ENCODE measurements around the gene P2RX4. TPM values are rescaled to one million over a fixed set of nuclear protein-coding genes. Genes with fewer than 3 reads are reported as not detected.
"Not testable (repeated sequence)": the region's sequence is repeated elsewhere in the genome, so short reads cannot be mapped to it uniquely, and the experiment has no call there.

The P2RX4 gene
- total and polyA plus RNA-seq, 4 experiments from 2014 or later, result 35.4 to 66.0 (median 52.7) TPM

- Histone ChIP-seq H3K36me3 (ENCODE audit: insufficient read depth, low read length) (no peaks in the 10 kb centered on the region), H3K4me1 (ENCODE audit: insufficient read depth, low read length) (no peaks in the 10 kb centered on the region), H3K4me3 (ENCODE audit: low read length in 2 of 2) (no peak overlapping the region), H3K9me3 (ENCODE audit: control insufficient read depth in 1 of 2, low read length in 2 of 2) (no peaks in the 10 kb centered on the region), H3K27ac (ENCODE audit: low read depth, low read length) (no peak overlapping the region), H3K27me3 (ENCODE audit: insufficient read depth, low read length) (no peaks in the 10 kb centered on the region)
- CTCF ChIA-PET (ENCODE audit: partially characterized antibody), result no interaction called here
- POLR2A ChIA-PET (ENCODE audit: partially characterized antibody), result no interaction called here
- Mint-ChIP-seq H3K4me1 (peaks cover 0 to 6% (median 5%) of the 10 kb centered on the region in 4 donors), H3K27me3 (no peaks in the 10 kb centered on the region), H3K9me3 (peaks cover 0 to 1% (median 0%) of the 10 kb centered on the region in 8 donors), H3K36me3 (no peaks in the 10 kb centered on the region), H3K4me3 (no peak overlapping the region), H3K27ac (no peak overlapping the region)
- intact Hi-C loops (cut with micrococcal nuclease), result no loop called here
- no peak for DNase-seq
Measured at GRCh38 chr12:121203482-121203881, 6.4 kb upstream of the P2RX4 start.

DNA sequence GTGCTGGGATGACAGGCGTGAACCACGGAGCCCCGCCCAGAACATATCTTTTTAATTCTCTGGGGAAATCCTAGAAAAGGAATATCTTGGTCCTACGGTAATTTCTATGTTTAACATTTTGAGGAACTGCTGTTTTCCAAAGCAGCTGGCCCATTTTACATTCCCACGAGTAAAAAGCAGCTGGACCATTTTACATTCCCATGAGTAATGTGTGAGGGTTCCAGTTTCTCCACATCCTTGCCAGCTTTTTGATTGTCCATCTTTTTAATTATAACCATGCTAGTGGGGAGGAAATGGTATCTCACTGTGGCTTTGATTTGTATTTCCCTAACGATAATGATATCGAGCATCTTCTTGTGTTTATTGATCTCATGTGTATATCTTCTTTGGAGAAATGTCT lies 4.4 kb upstream of the P2RX4 start:
- DNase-seq, result no peak
- H3K27me3 Mint-ChIP-seq, result no peaks in the 10 kb centered on the region
- H3K4me1 Mint-ChIP-seq, result peaks cover 2 to 13% (median 7%) of the 10 kb centered on the region in 4 donors
- ChIA-PET POLR2A (ENCODE audit: partially characterized antibody) (interaction anchor here (1.1 kb wide), 1 partner anchor 19 kb away, joined by 3 read pairs; no protein-coding TSS in a partner anchor), CTCF (ENCODE audit: partially characterized antibody) (no interaction called here)
- Histone ChIP-seq H3K4me1 (ENCODE audit: insufficient read depth, low read length) (peaks cover 9% of the 10 kb centered on the region), H3K9me3 (ENCODE audit: control insufficient read depth in 1 of 2, low read length in 2 of 2) (no peaks in the 10 kb centered on the region), H3K36me3 (ENCODE audit: insufficient read depth, low read length) (no peaks in the 10 kb centered on the region), H3K27ac (ENCODE audit: low read depth, low read length) (no peak overlapping the region), H3K27me3 (ENCODE audit: insufficient read depth, low read length) (no peaks in the 10 kb centered on the region), H3K4me3 (ENCODE audit: low read length in 2 of 2) (no peak overlapping the region)
- intact Hi-C loops (cut with micrococcal nuclease), result no loop called here
- H3K27ac Mint-ChIP-seq, result no peak overlapping the region
- no peak overlapping the region for H3K4me3 Mint-ChIP-seq
- no peaks in the 10 kb centered on the region for H3K36me3 Mint-ChIP-seq
- peaks cover 0 to 1% (median 0%) of the 10 kb centered on the region in 8 donors for H3K9me3 Mint-ChIP-seq

DNA sequence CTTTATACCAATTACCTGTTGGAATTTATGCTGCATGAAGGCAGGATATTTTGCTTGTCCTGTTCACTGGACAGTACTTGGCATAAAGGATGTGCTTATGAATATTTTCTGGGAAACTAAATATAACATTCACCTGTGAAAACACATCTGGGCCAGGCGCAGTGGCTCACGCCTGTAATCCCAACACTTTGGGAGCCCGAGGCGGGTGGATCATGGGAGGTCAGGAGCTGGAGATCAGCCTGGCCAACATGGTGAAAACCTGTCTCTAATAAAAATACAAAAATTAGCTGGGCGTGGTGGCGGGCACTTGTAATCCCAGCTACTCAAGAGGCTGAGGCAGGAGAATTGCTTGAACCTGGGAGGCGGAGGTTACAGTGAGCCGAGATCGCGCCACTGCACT lies 1.4 kb upstream of the P2RX4 start:
- CTCF ChIA-PET (ENCODE audit: partially characterized antibody), result interaction anchor here (1.1 to 1.4 kb wide), 4 partner anchors 19 to 31 kb away, joined by 3 read pairs; no protein-coding TSS in a partner anchor
- intact Hi-C loops (cut with micrococcal nuclease), result not testable (repeated sequence)

GRCh38 chr12:121209221-121209620 lies 708 bp upstream of the P2RX4 start:
- Mint-ChIP-seq H3K27ac (peak overlapping the region; percentile 52 to 95 (median 89)), H3K9me3 (peaks cover 0 to 1% (median 0%) of the 10 kb centered on the region in 8 donors), H3K27me3 (no peaks in the 10 kb centered on the region), H3K36me3 (peaks cover 1 to 9% of the 10 kb centered on the region in 2 donors), H3K4me1 (peaks cover 11 to 39% (median 28%) of the 10 kb centered on the region in 4 donors), H3K4me3 (peak overlapping the region; percentile 68 to 86 (median 78))
- intact Hi-C loops (cut with micrococcal nuclease), result no loop called here
- ChIA-PET POLR2A (ENCODE audit: partially characterized antibody) (interaction anchor here (0.5 to 7.8 kb wide), 9 partner anchors 9 to 192 kb away, joined by 3 to 113 read pairs (median 3); no protein-coding TSS in a partner anchor), CTCF (ENCODE audit: partially characterized antibody) (interaction anchor here (0.7 to 1.4 kb wide), 5 partner anchors 18 to 50 kb away, joined by 3 to 5 read pairs (median 3); no protein-coding TSS in a partner anchor)
- H3K36me3 ChIP-seq (ENCODE audit: insufficient read depth, low read length), result no peaks in the 10 kb centered on the region
- peaks cover 38% of the 10 kb centered on the region for H3K4me1 ChIP-seq (ENCODE audit: insufficient read depth, low read length)
- H3K27me3 ChIP-seq (ENCODE audit: insufficient read depth, low read length), result no peaks in the 10 kb centered on the region
- H3K27ac ChIP-seq (ENCODE audit: low read depth, low read length), result peak overlapping the region; percentile 91
- no peak for DNase-seq
- peak overlapping the region in 1 of 2 donors; percentile 54 for H3K4me3 ChIP-seq (ENCODE audit: low read length in 2 of 2)
- no peaks in the 10 kb centered on the region for H3K9me3 ChIP-seq (ENCODE audit: control insufficient read depth in 1 of 2, low read length in 2 of 2)

More for the DNA sequence above, 1.4 kb upstream of the P2RX4 start:
- not testable (repeated sequence) for H3K36me3 Mint-ChIP-seq; H3K27me3 ChIP-seq (ENCODE audit: insufficient read depth, low read length); DNase-seq; H3K4me3 ChIP-seq (ENCODE audit: low read length in 2 of 2); H3K9me3 Mint-ChIP-seq; H3K9me3 ChIP-seq (ENCODE audit: control insufficient read depth in 1 of 2, low read length in 2 of 2); H3K36me3 ChIP-seq (ENCODE audit: insufficient read depth, low read length); H3K27ac ChIP-seq (ENCODE audit: low read depth, low read length); H3K27me3 Mint-ChIP-seq
- Mint-ChIP-seq H3K4me3 (peak overlapping the region; percentile 68 to 86 (median 78)), H3K27ac (peak overlapping the region in 6 of 7 donors; percentile 68 to 91 (median 86)), H3K4me1 (peaks cover 10 to 36% (median 24%) of the 10 kb centered on the region in 4 donors)
- peaks cover 32% of the 10 kb centered on the region for H3K4me1 ChIP-seq (ENCODE audit: insufficient read depth, low read length)
- POLR2A ChIA-PET (ENCODE audit: partially characterized antibody), result interaction anchor here (1.2 to 1.4 kb wide), 3 partner anchors 31 to 192 kb away, joined by 3 read pairs; no protein-coding TSS in a partner anchor

DNA sequence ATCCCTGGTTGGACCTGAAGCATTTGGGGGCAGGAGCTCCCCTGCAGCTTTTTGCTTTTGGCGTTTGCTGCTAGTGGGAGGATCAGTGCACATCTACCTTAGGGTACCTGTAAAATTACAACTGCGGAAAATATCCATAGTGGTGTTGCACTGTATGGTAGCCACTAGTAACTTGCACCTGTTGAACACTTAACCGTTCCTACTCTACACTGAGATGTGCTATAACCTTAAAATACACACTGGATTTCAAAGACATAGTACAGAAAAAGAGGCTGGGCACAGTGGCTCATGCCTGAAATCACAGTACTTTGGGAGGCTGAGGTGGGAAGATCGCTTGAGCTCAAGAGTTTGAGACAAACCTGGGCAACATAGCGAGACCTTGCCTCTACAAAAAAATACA lies 2.9 kb downstream of the P2RX4 start:
- Mint-ChIP-seq H3K36me3 (peaks cover 9 to 27% of the 10 kb centered on the region in 2 donors), H3K27ac (peak overlapping the region; percentile 12 to 91 (median 61)), H3K27me3 (no peaks in the 10 kb centered on the region), H3K9me3 (peaks cover 0 to 1% (median 0%) of the 10 kb centered on the region in 8 donors), H3K4me1 (peaks cover 21 to 57% (median 39%) of the 10 kb centered on the region in 4 donors), H3K4me3 (peak overlapping the region in 1 of 8 donors; percentile 57)
- no peak overlapping the region for H3K4me3 ChIP-seq (ENCODE audit: low read length in 2 of 2)
- no peak for DNase-seq
- H3K27me3 ChIP-seq (ENCODE audit: insufficient read depth, low read length), result no peaks in the 10 kb centered on the region
- H3K9me3 ChIP-seq (ENCODE audit: control insufficient read depth in 1 of 2, low read length in 2 of 2), result no peaks in the 10 kb centered on the region
- POLR2A ChIA-PET (ENCODE audit: partially characterized antibody), result interaction anchor here (7.8 kb wide), 1 partner anchor 11 kb away, joined by 113 read pairs; no protein-coding TSS in a partner anchor
- CTCF ChIA-PET (ENCODE audit: partially characterized antibody), result interaction anchor here (1.2 to 2.4 kb wide), 3 partner anchors 11 to 81 kb away, joined by 4 to 16 read pairs (median 4); partner anchors contain the start of gene P2RX7
- peaks cover 53% of the 10 kb centered on the region for H3K4me1 ChIP-seq (ENCODE audit: insufficient read depth, low read length)
- H3K27ac ChIP-seq (ENCODE audit: low read depth, low read length), result no peak overlapping the region
- H3K36me3 ChIP-seq (ENCODE audit: insufficient read depth, low read length), result peaks cover 11% of the 10 kb centered on the region
- intact Hi-C loops (cut with micrococcal nuclease), result no loop called here

DNA sequence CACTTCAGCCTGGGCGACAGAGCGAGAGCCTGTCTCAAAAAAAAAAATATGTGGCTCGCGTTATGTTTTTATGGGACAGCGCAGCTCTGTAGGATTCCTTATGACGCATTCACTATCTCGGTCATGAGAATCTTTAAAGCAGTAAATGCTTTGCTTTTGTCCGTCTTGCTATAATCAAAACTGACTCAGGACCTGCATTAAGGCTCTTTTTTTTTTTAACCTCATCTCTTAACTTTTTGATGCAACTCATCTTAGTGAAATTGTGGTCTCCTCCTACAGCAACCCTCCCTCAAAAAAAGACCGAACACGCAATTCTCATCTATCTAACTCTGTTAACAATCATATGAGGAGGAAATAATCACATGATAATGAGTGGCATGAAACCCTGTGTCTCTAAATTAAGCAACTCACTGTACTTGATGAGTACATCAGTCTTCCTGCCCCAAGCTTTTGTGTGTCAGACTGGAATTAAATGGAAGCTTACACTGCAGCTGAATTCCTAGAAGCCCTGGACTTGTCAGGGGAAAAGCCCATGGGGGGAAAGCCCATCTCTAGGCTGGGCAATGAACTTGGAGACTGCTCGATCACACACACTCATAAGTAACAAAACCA lies 4.3 kb downstream of the P2RX4 start:
- H3K27ac ChIP-seq (ENCODE audit: low read depth, low read length), result peak overlapping the region; percentile 42
- POLR2A ChIA-PET (ENCODE audit: partially characterized antibody), result interaction anchor here (0.9 to 7.8 kb wide), 4 partner anchors 9 to 27 kb away, joined by 3 to 113 read pairs (median 4); no protein-coding TSS in a partner anchor

More for the DNA sequence above, 4.3 kb downstream of the P2RX4 start:
- H3K27me3 ChIP-seq (ENCODE audit: insufficient read depth, low read length), result no peaks in the 10 kb centered on the region
- H3K4me1 ChIP-seq (ENCODE audit: insufficient read depth, low read length), result peaks cover 49% of the 10 kb centered on the region
- H3K27ac Mint-ChIP-seq, result peak overlapping the region; percentile 68 to 91 (median 74)
- H3K9me3 ChIP-seq (ENCODE audit: control insufficient read depth in 1 of 2, low read length in 2 of 2), result no peaks in the 10 kb centered on the region
- CTCF ChIA-PET (ENCODE audit: partially characterized antibody), result interaction anchor here (2.3 to 2.4 kb wide), 2 partner anchors 9 to 16 kb away, joined by 10 to 16 read pairs; no protein-coding TSS in a partner anchor
- peak overlapping the region in 7 of 8 donors; percentile 4 to 60 (median 13) for H3K4me3 Mint-ChIP-seq
- no peaks in the 10 kb centered on the region for H3K27me3 Mint-ChIP-seq
- no peak overlapping the region for H3K4me3 ChIP-seq (ENCODE audit: low read length in 2 of 2)
- intact Hi-C loops (cut with micrococcal nuclease), result no loop called here
- peak in 1 of 5 donors; percentile 50 for DNase-seq
- no peaks in the 10 kb centered on the region for H3K9me3 Mint-ChIP-seq
- H3K4me1 Mint-ChIP-seq, result peaks cover 21 to 47% (median 35%) of the 10 kb centered on the region in 4 donors
- H3K36me3 Mint-ChIP-seq, result peaks cover 14 to 38% of the 10 kb centered on the region in 2 donors
- H3K36me3 ChIP-seq (ENCODE audit: insufficient read depth, low read length), result peaks cover 13% of the 10 kb centered on the region

Data from CD4-positive, alpha-beta memory T cell (primary cell).